DND-41 (cell line): Measurements from ENCODE around the gene CACNA1E.

Experiments used
- ATAC-seq: fragments of 200-7000 bp; cut with Tn5 transposase; 3 replicates; pipeline ENCODE4 v1.9.1; 2021; ENCODE audit warnings: low read depth; ENCODE audit not compliant: insufficient read depth
- DNase-seq: peaks from one replicate; pipeline ENCODE4 v3.0.0-alpha.2; 2020
- H2AFZ ChIP-seq: 2 replicates; pipeline ENCODE4 v1.6.0; 2012; ENCODE audit warnings: low read depth, low read length
- H3K27ac ChIP-seq: 2 replicates; pipeline ENCODE4 v1.5.1; 2012; ENCODE audit warnings: low read length, inconsistent platforms
- H3K27me3 ChIP-seq: fragments of 200-600 bp; sonication (generic); 2 replicates; pipeline ENCODE4 v1.6.0; 2012; ENCODE audit warnings: low read length, mild to moderate bottlenecking, inconsistent platforms; ENCODE audit not compliant: insufficient read depth, poor library complexity
- H3K36me3 ChIP-seq: 2 replicates; pipeline ENCODE4 v1.5.1; 2012; ENCODE audit warnings: low read length, inconsistent platforms; ENCODE audit not compliant: insufficient read depth
- H3K4me1 ChIP-seq: 2 replicates; pipeline ENCODE4 v1.5.1; 2012; ENCODE audit warnings: mild to moderate bottlenecking, low read length; ENCODE audit not compliant: insufficient read depth
- H3K4me2 ChIP-seq: 2 replicates; pipeline ENCODE4 v1.6.0; 2012; ENCODE audit warnings: mild to moderate bottlenecking, moderate library complexity, low read length, inconsistent platforms; ENCODE audit not compliant: insufficient read depth
- H3K4me3 ChIP-seq, 2 experiments: fragments of 200-600 bp in 1 of 2; shearing (Covaris generic) in 1 of 2; 2 replicates each; pipeline ENCODE4 v1.5.1; 2012 to 2016; ENCODE audit warnings: inconsistent platforms in 2 of 2, low read length in 2 of 2, mild to moderate bottlenecking in 2 of 2, low read depth in 1 of 2, moderate library complexity in 1 of 2
- H3K79me2 ChIP-seq: 2 replicates; pipeline ENCODE4 v1.6.0; 2012; ENCODE audit warnings: low read length, inconsistent platforms; ENCODE audit not compliant: insufficient read depth
- H3K9ac ChIP-seq: 2 replicates; pipeline ENCODE4 v1.6.0; 2012; ENCODE audit warnings: low read depth, mild to moderate bottlenecking, inconsistent platforms, low read length, moderate library complexity
- H3K9me3 ChIP-seq: 2 replicates; pipeline ENCODE4 v1.5.1; 2012; ENCODE audit warnings: low read length, moderate library complexity, mild to moderate bottlenecking, inconsistent platforms; ENCODE audit not compliant: insufficient read depth, severe bottlenecking
- H4K20me1 ChIP-seq: 2 replicates; pipeline ENCODE4 v1.6.0; 2012; ENCODE audit warnings: low read length; ENCODE audit not compliant: insufficient read depth
- CTCF ChIP-seq: IDR thresholded peaks from 2 replicates; pipeline ENCODE4 v1.5.1; 2012; ENCODE audit warnings: borderline replicate concordance, low read length, moderate library complexity, mild to moderate bottlenecking; ENCODE audit not compliant: poor library complexity, severe bottlenecking; ENCODE audit errors: extremely low read depth
- EZH2 ChIP-seq: IDR thresholded peaks from 3 replicates; pipeline ENCODE4 v1.6.1; 2012; ENCODE audit warnings: borderline replicate concordance, low read depth, mild to moderate bottlenecking, moderate library complexity, low read length, inconsistent platforms; ENCODE audit not compliant: severe bottlenecking

The CACNA1E gene

GRCh38 chr1:181531951-181532600 lies 48.8 kb downstream of the CACNA1E start:
- DNase-seq: no peak
- H3K4me3 ChIP-seq: no peak overlapping the region

GRCh38 chr1:181538836-181539235 lies 55.5 kb downstream of the CACNA1E start:
- no peak overlapping the region for H3K4me2 ChIP-seq
- DNase-seq (no peak), ATAC-seq (no peak)
- TF ChIP-seq EZH2 (no peak), CTCF (no peak)
- H3K9ac ChIP-seq: no peak overlapping the region
- H2AFZ ChIP-seq: no peak overlapping the region
- no peak overlapping the region for H3K27ac ChIP-seq
- H3K36me3 ChIP-seq: no peaks in the 10 kb centered on the region
- H3K4me3 ChIP-seq: no peak overlapping the region
- no peaks in the 10 kb centered on the region for H3K79me2 ChIP-seq
- no peaks in the 10 kb centered on the region for H4K20me1 ChIP-seq
- no peaks in the 10 kb centered on the region for H3K9me3 ChIP-seq
- peaks cover 4% of the 10 kb centered on the region for H3K27me3 ChIP-seq
- no peaks in the 10 kb centered on the region for H3K4me1 ChIP-seq

More at GRCh38 chr1:181531951-181532600, 48.8 kb downstream of the CACNA1E start:
- no peaks in the 10 kb centered on the region for H4K20me1 ChIP-seq
- H3K27ac ChIP-seq: no peak overlapping the region
- H3K79me2 ChIP-seq: no peaks in the 10 kb centered on the region
- TF ChIP-seq CTCF (no peak), EZH2 (no peak)
- H3K9ac ChIP-seq: no peak overlapping the region
- no peak for ATAC-seq
- H3K36me3 ChIP-seq: no peaks in the 10 kb centered on the region
- no peaks in the 10 kb centered on the region for H3K4me1 ChIP-seq
- no peaks in the 10 kb centered on the region for H3K9me3 ChIP-seq
- no peak overlapping the region for H3K4me2 ChIP-seq
- peaks cover 10% of the 10 kb centered on the region for H3K27me3 ChIP-seq
- H2AFZ ChIP-seq: no peak overlapping the region

- TF ChIP-seq EZH2 (no peak), CTCF (no peak)
Observed at GRCh38 chr1:181541458-181541857, 58.1 kb downstream of the CACNA1E start.

More at GRCh38 chr1:181541458-181541857, 58.1 kb downstream of the CACNA1E start:
- Histone ChIP-seq H2AFZ (no peak overlapping the region), H3K4me1 (no peaks in the 10 kb centered on the region), H3K27ac (no peak overlapping the region), H3K4me3 (no peak overlapping the region), H3K4me2 (no peak overlapping the region), H3K9me3 (no peaks in the 10 kb centered on the region), H3K27me3 (peaks cover 18% of the 10 kb centered on the region), H3K36me3 (no peaks in the 10 kb centered on the region), H3K79me2 (no peaks in the 10 kb centered on the region), H4K20me1 (no peaks in the 10 kb centered on the region), H3K9ac (no peak overlapping the region)
- no peak for ATAC-seq
- DNase-seq: no peak
